DOHH2 (cell line): Measurements from ENCODE around the gene SERTAD4.

Source experiments
- H3F3A ChIP-seq: fragments of 200-600 bp; sonication (generic), shearing (Covaris generic); 2 replicates; pipeline ENCODE4 v1.6.0; 2016; ENCODE audit warnings: antibody characterized with exemption, mild to moderate bottlenecking; ENCODE audit not compliant: control insufficient read depth, insufficient read depth
- H3K27ac ChIP-seq: fragments of 200-600 bp; sonication (generic); 2 replicates; pipeline ENCODE4 v1.5.1; 2014; ENCODE audit warnings: low read depth, mild to moderate bottlenecking, low read length, moderate library complexity
- H3K27me3 ChIP-seq: fragments of 200-600 bp; sonication (generic); 2 replicates; pipeline ENCODE4 v1.6.1; 2014; ENCODE audit warnings: mild to moderate bottlenecking, low read length, mixed read lengths; ENCODE audit not compliant: control insufficient read depth
- H3K36me3 ChIP-seq: fragments of 200-600 bp; sonication (generic); 2 replicates; pipeline ENCODE4 v1.6.1; 2014; ENCODE audit warnings: mild to moderate bottlenecking, low read length, moderate library complexity, mixed read lengths; ENCODE audit not compliant: control insufficient read depth
- H3K4me1 ChIP-seq: fragments of 200-600 bp; sonication (generic); 2 replicates; pipeline ENCODE4 v1.6.1; 2014; ENCODE audit warnings: mild to moderate bottlenecking, low read length, mixed read lengths; ENCODE audit not compliant: control insufficient read depth
- H3K4me2 ChIP-seq: fragments of 200-600 bp; sonication (generic); 2 replicates; pipeline ENCODE4 v1.6.0; 2014; ENCODE audit warnings: mild to moderate bottlenecking, low read length, moderate library complexity
- H3K4me3 ChIP-seq: fragments of 200-600 bp; sonication (generic); 2 replicates; pipeline ENCODE4 v1.5.1; 2014; ENCODE audit warnings: mild to moderate bottlenecking, low read length, mixed read lengths
- H3K79me2 ChIP-seq: fragments of 200-600 bp; sonication (generic); 2 replicates; pipeline ENCODE4 v1.6.1; 2014; ENCODE audit warnings: mild to moderate bottlenecking, low read length, mixed read lengths; ENCODE audit not compliant: control insufficient read depth
- H3K9me2 ChIP-seq: fragments of 200-600 bp; sonication (generic); replicated peaks from 2 replicates; pipeline ENCODE4 v1.6.1; 2014; ENCODE audit warnings: mild to moderate bottlenecking, low read length, mixed read lengths; ENCODE audit not compliant: control insufficient read depth
- H3K9me3 ChIP-seq: fragments of 200-600 bp; sonication (generic); 2 replicates; pipeline ENCODE4 v1.6.1; 2014; ENCODE audit warnings: antibody characterized with exemption, low read length, mixed read lengths; ENCODE audit not compliant: control insufficient read depth, insufficient read depth
- H4K20me1 ChIP-seq: fragments of 200-600 bp; sonication (generic); 2 replicates; pipeline ENCODE4 v1.6.0; 2014; ENCODE audit warnings: low read depth, mild to moderate bottlenecking, antibody characterized with exemption, low read length, moderate library complexity; ENCODE audit not compliant: control insufficient read depth, insufficient read depth
- EZH2phosphoT487 ChIP-seq: fragments of 200-600 bp; sonication (generic); IDR thresholded peaks from 2 replicates; pipeline ENCODE4 v1.6.1; 2017; ENCODE audit warnings: borderline replicate concordance, mild to moderate bottlenecking, antibody characterized with exemption, low read length, moderate library complexity, mixed read lengths
- TF ChIP-seq, protein P1 (sequence below): fragments of 200-600 bp; sonication (generic); IDR thresholded peaks from one replicate; pipeline ENCODE4 v1.5.1; 2014; ENCODE audit warnings: antibody characterized with exemption, mild to moderate bottlenecking, low read depth, low read length; ENCODE audit not compliant: poor library complexity, severe bottlenecking

The SERTAD4 gene

DNA sequence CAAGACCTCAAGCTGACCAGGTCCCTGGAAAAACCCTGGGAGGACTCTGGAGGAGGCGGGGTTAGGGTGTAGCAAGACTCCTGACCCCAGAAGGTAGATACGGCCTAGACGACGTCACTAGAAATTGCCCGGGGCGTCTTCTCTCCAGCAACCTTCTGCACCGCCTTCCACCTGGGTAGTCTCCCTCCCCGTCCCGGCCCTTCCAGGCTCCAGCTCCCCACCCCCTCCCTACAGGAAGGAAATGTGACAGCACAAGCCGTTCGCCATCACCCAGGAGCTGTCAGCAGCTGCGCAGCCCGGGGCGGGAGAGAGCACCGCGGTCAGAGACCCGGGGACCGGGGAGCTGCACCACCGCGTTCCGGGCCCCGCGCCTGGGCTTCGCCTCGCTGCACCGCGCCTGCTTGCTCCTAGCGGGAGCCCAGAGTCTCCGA is 20.0 kb downstream of the SERTAD4 start:
- no peaks in the 10 kb centered on the region for H3K79me2 ChIP-seq
- H3K9me3 ChIP-seq: no peaks in the 10 kb centered on the region
- no peaks in the 10 kb centered on the region for H4K20me1 ChIP-seq
- no peak for TF ChIP-seq EZH2phosphoT487
- TF ChIP-seq, protein P1, sequence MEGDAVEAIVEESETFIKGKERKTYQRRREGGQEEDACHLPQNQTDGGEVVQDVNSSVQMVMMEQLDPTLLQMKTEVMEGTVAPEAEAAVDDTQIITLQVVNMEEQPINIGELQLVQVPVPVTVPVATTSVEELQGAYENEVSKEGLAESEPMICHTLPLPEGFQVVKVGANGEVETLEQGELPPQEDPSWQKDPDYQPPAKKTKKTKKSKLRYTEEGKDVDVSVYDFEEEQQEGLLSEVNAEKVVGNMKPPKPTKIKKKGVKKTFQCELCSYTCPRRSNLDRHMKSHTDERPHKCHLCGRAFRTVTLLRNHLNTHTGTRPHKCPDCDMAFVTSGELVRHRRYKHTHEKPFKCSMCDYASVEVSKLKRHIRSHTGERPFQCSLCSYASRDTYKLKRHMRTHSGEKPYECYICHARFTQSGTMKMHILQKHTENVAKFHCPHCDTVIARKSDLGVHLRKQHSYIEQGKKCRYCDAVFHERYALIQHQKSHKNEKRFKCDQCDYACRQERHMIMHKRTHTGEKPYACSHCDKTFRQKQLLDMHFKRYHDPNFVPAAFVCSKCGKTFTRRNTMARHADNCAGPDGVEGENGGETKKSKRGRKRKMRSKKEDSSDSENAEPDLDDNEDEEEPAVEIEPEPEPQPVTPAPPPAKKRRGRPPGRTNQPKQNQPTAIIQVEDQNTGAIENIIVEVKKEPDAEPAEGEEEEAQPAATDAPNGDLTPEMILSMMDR: no peak
- no peaks in the 10 kb centered on the region for H3K4me1 ChIP-seq
- no peaks in the 10 kb centered on the region for H3K9me2 ChIP-seq
- no peak overlapping the region for H3K4me2 ChIP-seq
- no peak overlapping the region for H3K27ac ChIP-seq
- H3K36me3 ChIP-seq: no peaks in the 10 kb centered on the region
- H3K27me3 ChIP-seq: peaks cover 17% of the 10 kb centered on the region
- no peaks in the 10 kb centered on the region for H3F3A ChIP-seq
- H3K4me3 ChIP-seq: no peak overlapping the region

DNA sequence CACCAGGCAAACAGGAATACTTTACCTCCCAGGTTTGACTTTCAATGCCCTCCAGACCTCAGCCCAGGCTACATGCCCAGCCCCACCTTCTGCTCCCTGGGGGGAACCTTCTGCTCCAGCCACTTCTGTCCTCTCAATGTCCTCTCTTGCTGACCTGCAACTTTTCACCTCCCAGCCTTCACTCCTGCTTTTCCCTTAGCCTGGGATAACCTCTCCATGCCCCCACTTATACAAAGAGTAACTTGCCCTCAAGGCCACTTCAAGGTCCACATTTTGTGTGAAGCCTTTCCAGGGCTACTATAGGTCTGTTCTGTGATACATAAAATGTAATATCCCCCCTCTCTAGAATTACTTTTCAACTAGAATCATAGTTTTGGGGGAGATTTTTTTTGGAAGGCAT is 21.7 kb downstream of the SERTAD4 start:
- Histone ChIP-seq H3K36me3 (no peaks in the 10 kb centered on the region), H3K4me3 (no peak overlapping the region), H3K27ac (no peak overlapping the region), H4K20me1 (no peaks in the 10 kb centered on the region), H3K9me2 (no peaks in the 10 kb centered on the region), H3K79me2 (no peaks in the 10 kb centered on the region), H3F3A (no peaks in the 10 kb centered on the region), H3K4me2 (no peak overlapping the region), H3K9me3 (no peaks in the 10 kb centered on the region), H3K27me3 (peaks cover 17% of the 10 kb centered on the region), H3K4me1 (no peaks in the 10 kb centered on the region)
- TF ChIP-seq, protein P1: no peak
- no peak for TF ChIP-seq EZH2phosphoT487

DNA sequence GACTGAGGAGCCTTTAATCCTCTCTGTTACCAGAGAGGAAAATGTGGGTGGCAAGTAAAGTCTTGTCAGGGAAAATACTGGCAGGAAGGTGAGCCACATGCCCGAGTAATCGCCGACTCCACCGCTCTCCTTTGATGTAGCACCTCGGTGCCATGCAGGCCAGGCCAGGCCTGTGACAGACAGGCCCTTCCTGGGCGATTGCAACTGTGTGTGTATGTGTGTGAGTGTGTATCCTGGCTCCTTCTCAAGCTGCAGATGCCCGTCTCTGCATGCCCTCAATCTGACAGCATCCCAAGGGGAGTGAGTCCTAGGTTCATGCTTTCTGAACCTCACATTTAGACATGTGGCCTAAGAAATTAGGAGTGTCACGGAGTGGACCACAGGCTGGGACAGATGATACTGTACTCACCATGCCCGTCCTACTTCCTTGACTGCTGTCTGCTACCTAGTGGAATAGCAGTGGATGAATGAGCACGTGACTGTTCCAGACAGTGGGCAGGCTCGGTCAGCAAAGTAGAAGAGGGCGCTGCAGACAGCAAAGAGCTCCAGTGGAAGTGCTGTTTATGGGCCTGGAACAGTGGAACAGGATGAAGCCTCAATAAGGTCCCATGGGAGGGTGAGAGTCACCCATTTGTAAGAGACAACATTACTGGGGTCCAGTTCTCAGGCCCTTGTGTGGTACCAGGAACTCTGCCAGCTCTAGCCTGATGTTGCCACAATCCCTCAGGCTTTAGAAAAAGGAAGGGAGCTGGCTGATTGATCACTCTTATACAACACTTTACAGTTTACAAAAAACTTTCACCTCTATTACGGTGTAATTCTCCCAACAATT is 25.3 kb downstream of the SERTAD4 start:
- Histone ChIP-seq H3F3A (no peaks in the 10 kb centered on the region), H3K9me3 (no peaks in the 10 kb centered on the region), H3K79me2 (no peaks in the 10 kb centered on the region), H4K20me1 (no peaks in the 10 kb centered on the region), H3K9me2 (no peaks in the 10 kb centered on the region), H3K36me3 (no peaks in the 10 kb centered on the region), H3K27me3 (peaks cover 3% of the 10 kb centered on the region; the same call in 1 of the 2 replicates), H3K4me1 (no peaks in the 10 kb centered on the region), H3K4me2 (no peak overlapping the region), H3K4me3 (no peak overlapping the region), H3K27ac (no peak overlapping the region)
- no peak for TF ChIP-seq EZH2phosphoT487
- TF ChIP-seq, protein P1: no peak
